ENCODE results near the gene DAAM1.

DAAM1 gene

DNA sequence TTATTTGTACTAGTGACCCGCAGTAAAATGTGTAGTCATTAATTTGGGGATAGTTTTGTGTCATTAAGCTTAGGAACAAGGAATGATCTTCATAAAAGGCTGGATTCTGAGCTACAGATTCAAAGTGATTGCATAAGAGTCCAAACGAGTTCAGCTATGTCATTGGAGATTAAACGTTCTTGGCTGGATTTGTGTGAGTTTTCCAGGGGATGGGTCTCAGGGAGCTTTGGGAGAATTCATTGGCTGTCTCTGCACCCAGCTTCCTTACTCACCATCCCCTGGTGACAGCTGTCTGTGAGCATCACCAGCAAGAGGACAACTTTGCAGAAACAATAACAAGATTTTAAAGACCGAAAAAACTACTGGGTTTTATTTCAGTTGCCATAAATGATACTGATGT lies 130.4 kb downstream of the DAAM1 start:
- H3K9me3 ChIP-seq (replicated peaks; ENCODE audit: low read length) = no peaks in the 10 kb centered on the region
- peaks cover 26% of the 10 kb centered on the region for H3K4me1 ChIP-seq (ENCODE audit: control insufficient read depth, insufficient read depth, low read length)
- H3K27me3 ChIP-seq (ENCODE audit: control insufficient read depth, insufficient read depth, low read length) = no peaks in the 10 kb centered on the region
- H3K4me2 ChIP-seq (ENCODE audit: low read length) = no peak overlapping the region
- no peak overlapping the region for H3K9ac ChIP-seq (ENCODE audit: low read depth, low read length)
- H3K36me3 ChIP-seq (ENCODE audit: insufficient read depth, low read length) = no peaks in the 10 kb centered on the region
- no peak overlapping the region for H3K4me3 ChIP-seq (ENCODE audit: low read length)

DNA sequence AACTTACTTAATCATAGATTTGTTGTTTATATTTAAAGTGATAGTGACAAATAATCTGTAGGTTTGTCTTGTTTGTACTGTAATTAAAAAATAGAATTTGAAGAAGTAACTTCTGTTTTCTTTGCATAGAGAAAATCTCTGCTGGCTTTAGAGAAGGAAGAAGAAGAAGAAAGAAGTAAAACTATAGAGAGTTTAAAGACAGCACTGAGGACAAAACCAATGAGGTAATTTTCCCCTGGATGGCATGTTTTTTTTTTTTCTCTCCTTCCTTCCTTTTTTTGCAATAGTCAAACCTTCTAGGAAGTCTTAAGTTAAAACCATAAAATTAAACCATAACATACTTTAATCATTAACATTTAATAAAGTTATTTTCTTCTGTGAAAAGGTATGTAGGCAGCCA lies 131.9 kb downstream of the DAAM1 start:
- H3K9ac ChIP-seq (ENCODE audit: low read depth, low read length) = peak overlapping the region; percentile 56

DNA sequence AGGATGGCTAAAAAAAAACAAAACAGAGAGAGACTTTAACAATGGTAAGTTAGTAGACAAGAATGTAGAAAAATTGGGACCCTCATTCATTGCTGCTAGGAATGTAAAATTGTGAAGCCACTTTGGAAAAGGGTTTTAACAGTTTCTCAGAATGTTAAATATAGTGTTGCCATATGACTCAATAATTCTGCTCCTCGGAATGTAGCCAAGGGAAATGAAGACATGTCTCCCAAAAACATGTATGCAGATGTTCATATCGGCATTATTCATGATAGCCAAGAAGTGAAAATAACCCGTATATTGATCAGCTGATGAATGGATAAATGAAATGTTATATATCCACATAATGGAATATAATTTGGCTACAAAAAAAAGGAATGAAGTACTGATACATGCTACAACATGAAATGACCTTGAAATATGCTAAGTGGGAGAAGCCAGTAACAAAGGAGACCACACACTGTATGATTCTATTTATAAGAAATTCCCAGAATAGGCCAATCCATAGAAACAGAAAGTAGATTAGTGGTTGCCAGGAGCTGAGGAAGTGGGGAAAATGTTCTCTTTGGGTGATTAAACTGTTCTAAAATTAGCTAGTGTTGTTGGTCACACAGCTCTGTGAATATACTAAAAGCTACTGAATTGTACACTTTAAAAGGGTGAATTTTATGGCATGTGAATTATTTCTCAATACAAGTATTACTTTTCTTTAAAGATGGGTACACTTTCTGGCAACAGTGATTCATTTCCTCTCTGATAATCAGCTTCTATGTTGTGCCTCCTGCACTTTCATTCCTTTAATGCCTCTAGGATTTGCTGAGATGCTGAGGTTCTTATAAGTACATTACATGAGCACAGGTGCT lies 132.5 kb downstream of the DAAM1 start:
- H3K4me2 ChIP-seq (ENCODE audit: low read length) = peak overlapping the region; percentile 68
- H3K9ac ChIP-seq (ENCODE audit: low read depth, low read length) = peak overlapping the region; percentile 56
- no peaks in the 10 kb centered on the region for H3K27me3 ChIP-seq (ENCODE audit: control insufficient read depth, insufficient read depth, low read length)
- peaks cover 31% of the 10 kb centered on the region for H3K4me1 ChIP-seq (ENCODE audit: control insufficient read depth, insufficient read depth, low read length)
- no peaks in the 10 kb centered on the region for H3K36me3 ChIP-seq (ENCODE audit: insufficient read depth, low read length)
- H3K9me3 ChIP-seq (replicated peaks; ENCODE audit: low read length) = no peaks in the 10 kb centered on the region
- H3K4me3 ChIP-seq (ENCODE audit: low read length) = peak overlapping the region; percentile 12

More for the DNA sequence above, 131.9 kb downstream of the DAAM1 start:
- H3K4me1 ChIP-seq (ENCODE audit: control insufficient read depth, insufficient read depth, low read length) = peaks cover 26% of the 10 kb centered on the region
- no peaks in the 10 kb centered on the region for H3K9me3 ChIP-seq (replicated peaks; ENCODE audit: low read length)
- H3K27me3 ChIP-seq (ENCODE audit: control insufficient read depth, insufficient read depth, low read length) = no peaks in the 10 kb centered on the region
- no peak overlapping the region for H3K4me3 ChIP-seq (ENCODE audit: low read length)
- peak overlapping the region; percentile 68 for H3K4me2 ChIP-seq (ENCODE audit: low read length)
- H3K36me3 ChIP-seq (ENCODE audit: insufficient read depth, low read length) = no peaks in the 10 kb centered on the region

DNA sequence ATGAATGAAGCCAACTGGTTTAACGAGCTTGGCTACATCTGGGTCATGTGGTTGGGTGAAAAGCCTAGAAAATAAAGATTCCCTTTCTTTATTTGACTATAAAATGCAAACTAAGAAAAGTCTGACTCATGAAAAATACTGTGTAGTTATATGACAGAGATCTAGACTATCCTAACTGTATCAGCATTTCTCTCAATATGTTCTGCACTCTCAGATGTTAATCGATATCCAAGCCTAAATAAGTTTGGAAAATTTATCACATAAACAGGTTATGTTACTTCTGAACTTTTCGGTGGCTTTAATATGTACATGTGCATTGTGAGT lies 133.1 kb downstream of the DAAM1 start:
- H3K36me3 ChIP-seq (ENCODE audit: insufficient read depth, low read length) = no peaks in the 10 kb centered on the region
- no peaks in the 10 kb centered on the region for H3K27me3 ChIP-seq (ENCODE audit: control insufficient read depth, insufficient read depth, low read length)
- H3K4me2 ChIP-seq (ENCODE audit: low read length) = peak overlapping the region; percentile 68
- peak overlapping the region; percentile 56 for H3K9ac ChIP-seq (ENCODE audit: low read depth, low read length)
- H3K4me3 ChIP-seq (ENCODE audit: low read length) = peak overlapping the region; percentile 12
- H3K4me1 ChIP-seq (ENCODE audit: control insufficient read depth, insufficient read depth, low read length) = peaks cover 31% of the 10 kb centered on the region
- no peaks in the 10 kb centered on the region for H3K9me3 ChIP-seq (replicated peaks; ENCODE audit: low read length)

DNA sequence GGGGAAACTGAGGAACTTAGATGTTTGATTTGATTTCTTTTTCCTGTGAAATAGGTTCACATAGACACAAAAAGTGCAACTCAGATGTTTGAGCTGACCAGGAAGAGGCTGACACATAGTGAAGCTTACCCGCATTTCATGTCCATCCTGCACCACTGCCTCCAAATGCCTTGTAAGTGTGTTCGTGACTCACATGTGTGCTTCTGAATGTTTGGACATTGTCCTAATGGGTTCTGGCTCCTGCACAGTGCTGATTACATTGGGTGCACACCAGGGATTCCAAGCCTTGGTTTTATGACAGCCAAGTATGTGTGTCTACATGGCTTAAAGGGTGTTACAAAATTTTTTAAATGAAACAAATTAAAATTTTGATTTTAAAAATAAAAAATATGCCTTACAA lies 137.4 kb downstream of the DAAM1 start:
- H3K4me1 ChIP-seq (ENCODE audit: control insufficient read depth, insufficient read depth, low read length) = peaks cover 16% of the 10 kb centered on the region
- H3K4me2 ChIP-seq (ENCODE audit: low read length) = no peak overlapping the region
- H3K9ac ChIP-seq (ENCODE audit: low read depth, low read length) = no peak overlapping the region

DNA sequence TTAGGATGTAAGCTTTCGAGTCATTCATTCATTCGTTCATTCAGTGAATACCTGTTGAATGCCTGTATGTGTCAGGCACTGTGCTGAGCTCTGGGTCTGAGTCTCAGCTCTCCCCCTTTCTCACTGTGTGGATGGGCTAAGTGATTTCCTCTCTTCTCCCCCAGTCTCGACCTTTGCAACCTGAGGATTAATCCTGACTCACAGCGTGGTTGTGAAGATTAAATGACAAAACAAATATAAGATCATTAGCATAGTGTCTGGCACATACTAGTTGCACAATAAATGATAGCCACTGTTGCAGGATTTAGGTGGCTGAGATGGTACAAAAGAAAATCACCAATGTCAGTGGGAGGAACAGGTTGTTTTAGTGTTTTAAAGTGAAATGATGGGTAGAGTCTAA lies 140.0 kb downstream of the DAAM1 start:
- Histone ChIP-seq H3K9ac (ENCODE audit: low read depth, low read length) (no peak overlapping the region), H3K4me2 (ENCODE audit: low read length) (no peak overlapping the region), H3K4me3 (ENCODE audit: low read length) (no peak overlapping the region), H3K36me3 (ENCODE audit: insufficient read depth, low read length) (no peaks in the 10 kb centered on the region), H3K27me3 (ENCODE audit: control insufficient read depth, insufficient read depth, low read length) (no peaks in the 10 kb centered on the region), H3K4me1 (ENCODE audit: control insufficient read depth, insufficient read depth, low read length) (peaks cover 17% of the 10 kb centered on the region), H3K9me3 (replicated peaks; ENCODE audit: low read length) (no peaks in the 10 kb centered on the region)

More for the DNA sequence above, 137.4 kb downstream of the DAAM1 start:
- Histone ChIP-seq H3K27me3 (ENCODE audit: control insufficient read depth, insufficient read depth, low read length) (no peaks in the 10 kb centered on the region), H3K9me3 (replicated peaks; ENCODE audit: low read length) (no peaks in the 10 kb centered on the region), H3K36me3 (ENCODE audit: insufficient read depth, low read length) (no peaks in the 10 kb centered on the region), H3K4me3 (ENCODE audit: low read length) (no peak overlapping the region)

DNA sequence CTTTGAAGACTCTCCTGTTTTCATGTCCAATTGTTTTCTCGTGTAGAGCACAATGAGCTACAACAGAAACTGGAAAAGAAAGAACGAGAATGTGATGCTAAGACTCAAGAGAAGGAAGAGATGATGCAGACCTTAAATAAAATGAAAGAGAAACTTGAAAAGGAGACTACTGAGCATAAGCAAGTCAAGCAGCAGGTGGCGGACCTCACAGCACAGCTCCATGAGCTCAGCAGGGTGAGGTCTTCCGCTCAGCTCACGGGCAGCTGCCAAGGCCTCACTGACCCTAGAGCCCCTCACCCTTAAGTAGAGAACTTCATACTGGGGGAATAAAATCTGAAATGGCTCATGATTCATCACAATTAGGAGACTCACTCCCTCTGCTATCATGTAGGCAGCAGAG lies 142.0 kb downstream of the DAAM1 start:
- H3K9me3 ChIP-seq (replicated peaks; ENCODE audit: low read length) = no peaks in the 10 kb centered on the region
- no peak overlapping the region for H3K4me2 ChIP-seq (ENCODE audit: low read length)
- no peak overlapping the region for H3K4me3 ChIP-seq (ENCODE audit: low read length)
- H3K9ac ChIP-seq (ENCODE audit: low read depth, low read length) = no peak overlapping the region
- peaks cover 25% of the 10 kb centered on the region for H3K4me1 ChIP-seq (ENCODE audit: control insufficient read depth, insufficient read depth, low read length)
- H3K27me3 ChIP-seq (ENCODE audit: control insufficient read depth, insufficient read depth, low read length) = no peaks in the 10 kb centered on the region
- H3K36me3 ChIP-seq (ENCODE audit: insufficient read depth, low read length) = no peaks in the 10 kb centered on the region

DNA sequence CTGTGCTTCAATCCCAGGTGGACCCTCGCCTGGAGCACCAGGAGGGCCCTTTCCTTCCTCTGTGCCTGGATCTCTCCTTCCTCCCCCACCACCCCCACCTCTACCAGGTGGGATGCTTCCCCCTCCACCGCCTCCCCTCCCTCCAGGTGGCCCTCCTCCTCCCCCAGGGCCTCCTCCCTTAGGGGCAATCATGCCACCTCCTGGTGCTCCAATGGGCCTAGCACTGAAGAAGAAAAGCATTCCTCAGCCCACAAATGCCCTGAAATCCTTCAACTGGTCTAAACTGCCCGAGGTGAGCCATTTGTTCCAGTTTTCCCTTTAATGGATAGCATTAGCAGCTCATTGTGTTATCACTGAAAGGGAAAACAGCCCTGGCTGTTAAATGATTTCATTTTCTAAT lies 142.8 kb downstream of the DAAM1 start:
- no peaks in the 10 kb centered on the region for H3K9me3 ChIP-seq (replicated peaks; ENCODE audit: low read length)
- no peak overlapping the region for H3K4me2 ChIP-seq (ENCODE audit: low read length)
- H3K9ac ChIP-seq (ENCODE audit: low read depth, low read length) = no peak overlapping the region
- H3K4me3 ChIP-seq (ENCODE audit: low read length) = no peak overlapping the region
- peaks cover 20% of the 10 kb centered on the region for H3K4me1 ChIP-seq (ENCODE audit: control insufficient read depth, insufficient read depth, low read length)
- H3K27me3 ChIP-seq (ENCODE audit: control insufficient read depth, insufficient read depth, low read length) = no peaks in the 10 kb centered on the region
- H3K36me3 ChIP-seq (ENCODE audit: insufficient read depth, low read length) = no peaks in the 10 kb centered on the region

DNA sequence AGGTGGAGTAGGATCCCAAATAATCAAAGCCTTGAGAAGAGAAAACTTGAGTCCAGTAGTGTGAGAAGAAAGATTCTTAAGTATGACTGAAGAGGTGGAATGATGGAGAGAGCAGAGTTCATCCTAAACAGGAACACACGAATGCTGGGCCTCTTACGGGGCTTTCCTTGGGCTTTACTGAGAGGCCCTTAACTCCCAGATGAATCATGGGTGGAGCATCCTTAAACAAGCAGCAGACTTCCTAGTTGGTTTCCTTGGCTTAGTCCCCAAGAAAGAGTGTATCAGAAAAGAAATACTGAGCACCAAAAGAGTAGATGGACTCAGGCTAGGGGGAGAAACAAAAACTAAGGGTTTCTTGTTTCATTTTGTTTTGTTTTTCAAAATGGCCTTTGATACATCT lies 144.3 kb downstream of the DAAM1 start:
- Histone ChIP-seq H3K4me1 (ENCODE audit: control insufficient read depth, insufficient read depth, low read length) (peaks cover 31% of the 10 kb centered on the region), H3K27me3 (ENCODE audit: control insufficient read depth, insufficient read depth, low read length) (no peaks in the 10 kb centered on the region), H3K9ac (ENCODE audit: low read depth, low read length) (peak overlapping the region; percentile 27), H3K4me2 (ENCODE audit: low read length) (peak overlapping the region; percentile 35), H3K4me3 (ENCODE audit: low read length) (no peak overlapping the region), H3K36me3 (ENCODE audit: insufficient read depth, low read length) (no peaks in the 10 kb centered on the region), H3K9me3 (replicated peaks; ENCODE audit: low read length) (no peaks in the 10 kb centered on the region)

DNA sequence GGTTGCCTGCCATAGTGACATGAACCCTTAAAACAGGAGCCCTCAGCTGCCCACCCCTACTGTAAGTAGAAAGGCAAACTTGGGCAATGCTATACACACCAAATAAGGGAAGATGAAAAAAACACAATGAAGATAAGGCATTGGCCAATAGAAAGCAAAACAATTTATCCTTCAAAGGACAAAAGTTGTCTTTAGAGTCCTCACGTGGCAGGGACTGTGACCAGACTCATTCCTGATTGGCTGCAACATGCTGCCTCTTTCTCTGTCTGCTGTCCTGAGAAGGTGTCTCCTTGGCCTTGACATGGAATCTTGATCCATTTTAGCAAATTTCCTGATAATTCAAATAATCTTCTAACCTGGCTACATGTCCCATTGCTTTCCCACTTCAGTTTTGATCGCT lies 144.8 kb downstream of the DAAM1 start:
- Histone ChIP-seq H3K9me3 (replicated peaks; ENCODE audit: low read length) (no peaks in the 10 kb centered on the region), H3K4me1 (ENCODE audit: control insufficient read depth, insufficient read depth, low read length) (peaks cover 31% of the 10 kb centered on the region), H3K9ac (ENCODE audit: low read depth, low read length) (peak overlapping the region; percentile 10), H3K36me3 (ENCODE audit: insufficient read depth, low read length) (no peaks in the 10 kb centered on the region), H3K4me3 (ENCODE audit: low read length) (no peak overlapping the region), H3K27me3 (ENCODE audit: control insufficient read depth, insufficient read depth, low read length) (no peaks in the 10 kb centered on the region), H3K4me2 (ENCODE audit: low read length) (peak overlapping the region; percentile 35)

DNA sequence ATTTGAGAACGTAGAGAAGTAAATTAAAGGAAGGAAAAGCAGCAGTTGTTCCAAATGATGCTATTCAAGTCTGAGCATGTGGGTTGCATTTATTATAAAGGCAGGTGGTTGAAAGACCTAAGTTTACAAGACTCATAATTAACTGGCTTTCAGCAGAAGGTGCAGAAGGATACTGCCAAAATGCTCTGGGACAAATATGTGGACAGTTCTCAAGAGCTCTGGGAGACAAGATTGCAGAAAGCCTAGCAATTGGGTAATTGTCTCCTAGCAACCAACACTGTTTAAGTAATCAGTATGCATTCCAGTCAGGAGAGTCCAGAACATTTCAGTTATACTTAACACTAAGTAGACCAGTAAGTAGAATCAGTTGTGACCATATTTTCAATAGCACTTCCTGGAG lies 145.2 kb downstream of the DAAM1 start:
- Histone ChIP-seq H3K4me1 (ENCODE audit: control insufficient read depth, insufficient read depth, low read length) (peaks cover 31% of the 10 kb centered on the region), H3K36me3 (ENCODE audit: insufficient read depth, low read length) (no peaks in the 10 kb centered on the region), H3K4me2 (ENCODE audit: low read length) (no peak overlapping the region), H3K4me3 (ENCODE audit: low read length) (no peak overlapping the region), H3K9me3 (replicated peaks; ENCODE audit: low read length) (no peaks in the 10 kb centered on the region), H3K9ac (ENCODE audit: low read depth, low read length) (peak overlapping the region; percentile 10), H3K27me3 (ENCODE audit: control insufficient read depth, insufficient read depth, low read length) (no peaks in the 10 kb centered on the region)

DNA sequence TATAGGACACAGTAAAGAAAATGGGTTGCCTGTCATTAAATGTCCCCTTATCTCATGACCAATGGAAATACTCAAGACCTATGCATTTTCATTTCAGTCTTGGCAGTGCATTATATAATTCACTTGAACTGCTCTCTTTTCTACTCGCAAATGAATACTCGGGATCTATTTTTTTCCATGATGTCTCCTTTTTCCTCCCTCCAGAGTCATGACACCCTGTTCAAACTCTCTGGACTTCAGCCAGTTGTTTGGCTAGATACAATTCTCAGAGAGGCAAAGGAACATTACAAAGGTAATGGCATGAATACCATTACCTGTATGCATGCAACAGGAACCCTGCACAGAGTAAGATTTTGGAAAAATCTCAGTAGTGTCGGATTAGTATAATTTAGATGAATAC lies 145.8 kb downstream of the DAAM1 start:
- Histone ChIP-seq H3K36me3 (ENCODE audit: insufficient read depth, low read length) (no peaks in the 10 kb centered on the region), H3K9ac (ENCODE audit: low read depth, low read length) (no peak overlapping the region), H3K4me3 (ENCODE audit: low read length) (no peak overlapping the region), H3K27me3 (ENCODE audit: control insufficient read depth, insufficient read depth, low read length) (no peaks in the 10 kb centered on the region), H3K4me2 (ENCODE audit: low read length) (no peak overlapping the region), H3K4me1 (ENCODE audit: control insufficient read depth, insufficient read depth, low read length) (peaks cover 31% of the 10 kb centered on the region), H3K9me3 (replicated peaks; ENCODE audit: low read length) (no peaks in the 10 kb centered on the region)

Measured in skeletal muscle satellite cell (primary cell).